Stimulated activated CD4-positive, alpha-beta T cell treated with anti-CD3 and anti-CD28 coated beads, Interleukin-15, amount 100 ng/mL, for 24 hours (primary cell): Measurements from ENCODE around the gene FNIP1.
A peak's percentile ranks its signal among the peaks of the same experiment; 100 is the strongest.
"Not testable (repeated sequence)": the region's sequence is repeated elsewhere in the genome, so short reads cannot be mapped to it uniquely, and the experiment has no call there.

ENCODE experiments used
- DNase-seq: peaks from one replicate; pipeline ENCODE4 v3.0.0-alpha.2; 2020

FNIP1 gene

DNA sequence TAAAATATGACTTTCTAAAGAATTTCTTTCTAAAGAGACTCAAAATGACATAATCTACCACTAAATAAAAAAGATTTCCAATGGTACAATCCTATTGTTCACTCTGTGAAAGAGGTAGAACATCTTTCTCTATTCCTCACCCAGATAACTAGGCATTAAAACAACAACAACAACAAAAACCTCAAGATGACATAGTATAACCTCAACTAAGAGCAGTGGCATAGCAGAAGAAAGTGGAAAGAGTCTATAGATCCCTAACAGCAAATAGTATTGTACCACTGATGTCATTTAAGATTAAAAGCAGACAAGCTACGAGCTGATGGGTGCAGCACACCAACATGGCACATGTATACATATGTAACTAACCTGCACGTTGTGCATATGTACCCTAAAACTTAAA, 191.7 kb downstream of the FNIP1 start:
- DNase-seq: no peak

DNA sequence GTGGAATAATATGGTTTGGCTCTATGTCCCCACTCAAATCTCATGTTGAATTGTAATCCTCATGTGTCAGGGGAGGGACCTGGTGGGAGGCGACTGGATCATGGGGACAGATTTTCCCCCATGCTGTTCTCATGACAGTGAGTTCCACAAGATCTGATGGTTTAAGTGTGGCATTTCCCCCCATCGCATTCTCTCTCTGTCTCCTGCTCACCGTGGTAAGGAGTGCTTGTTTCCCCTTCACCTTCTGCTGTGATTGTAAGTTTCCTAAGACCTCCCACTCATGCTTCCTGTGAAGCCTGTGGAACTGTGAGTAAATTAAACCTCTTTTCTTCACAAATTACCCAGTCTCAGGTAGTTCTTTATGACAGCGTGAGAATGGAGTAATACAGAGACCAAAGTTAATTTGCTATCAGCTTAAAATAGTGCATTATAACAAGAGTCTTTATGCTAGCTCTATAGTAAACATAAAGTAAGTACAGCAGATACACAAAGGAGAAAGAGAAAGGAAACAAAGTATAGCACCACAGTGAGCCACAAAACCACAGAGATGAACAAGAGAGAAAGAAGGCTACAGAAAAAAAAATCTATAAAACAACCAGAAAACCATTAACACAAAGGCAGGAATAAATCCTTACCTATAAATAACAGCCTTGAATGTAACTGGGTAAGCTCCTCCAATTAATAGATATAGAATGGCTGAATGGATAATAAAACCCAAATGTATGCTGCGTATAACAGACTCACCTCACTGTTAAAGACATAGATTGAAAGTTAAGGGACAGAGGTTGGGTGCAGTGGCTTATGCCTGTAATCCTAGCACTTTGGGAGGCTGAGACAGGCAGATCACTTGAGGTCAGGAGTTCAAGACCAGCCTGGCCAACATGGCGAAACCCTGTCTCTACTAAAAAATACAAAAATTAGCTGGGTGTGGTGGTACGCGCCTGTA, 201.5 kb downstream of the FNIP1 start:
- DNase-seq: peak; percentile 31

DNA sequence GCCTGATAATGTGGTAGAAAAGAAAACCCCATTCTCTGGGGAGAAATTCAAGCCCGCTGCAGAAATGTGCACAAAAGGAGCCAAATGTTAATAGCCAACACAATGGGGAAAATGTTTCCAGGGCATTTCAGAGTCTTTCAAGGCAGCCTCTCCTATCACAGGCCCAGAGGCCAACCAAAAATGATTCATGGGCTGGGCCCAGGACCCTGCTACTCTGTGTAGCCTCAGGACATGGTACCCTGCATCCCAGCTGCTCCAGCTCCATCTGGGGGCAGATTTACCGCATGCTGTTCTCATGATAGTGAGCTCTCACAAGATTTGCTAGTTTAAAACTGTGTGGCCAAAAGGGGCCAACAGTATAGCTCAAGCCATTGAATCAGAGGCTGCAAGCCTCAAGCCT, 202.9 kb downstream of the FNIP1 start:
- no peak for DNase-seq

DNA sequence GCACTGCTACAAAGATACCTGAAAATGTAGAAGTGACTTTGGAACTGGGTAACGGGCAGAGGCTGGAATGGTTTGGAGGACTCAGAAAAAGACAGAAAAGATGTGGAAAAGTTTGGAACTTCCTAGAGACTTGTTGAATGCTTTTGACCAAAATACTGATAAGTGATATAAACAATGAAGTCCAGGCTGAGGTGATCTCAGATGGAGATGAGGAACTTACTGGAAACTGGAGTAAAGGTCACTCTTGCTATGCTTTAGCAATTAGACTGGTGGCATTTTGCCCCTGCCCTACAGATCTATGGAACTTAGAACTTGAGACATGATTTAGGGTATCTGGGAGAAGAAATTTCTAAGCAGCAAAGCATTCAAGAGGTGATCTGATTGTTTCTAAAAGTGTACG, 203.4 kb downstream of the FNIP1 start:
- not testable (repeated sequence) for DNase-seq
